ENCODE measurements around the gene TRAPPC1. TPM values are rescaled to one million over a fixed set of nuclear protein-coding genes. Genes with fewer than 3 reads are reported as not detected.
"Not testable (repeated sequence)": the region's sequence is repeated elsewhere in the genome, so short reads cannot be mapped to it uniquely, and the experiment has no call there.

TRAPPC1 gene
- 107 TPM for total RNA-seq
- long read RNA-seq, transcript TRAPPC1-201 (4 exons, 811 nt): major isoform, 26 of 38 reads
- long read RNA-seq, transcript TRAPPC1-202 (5 exons, 759 nt): minor isoform, 7 of 38 reads
- long read RNA-seq, partial matches to known transcripts: 3 of 38 reads
- long read RNA-seq, other reads (novel, unspliced or antisense): 2 of 38 reads

GRCh38 chr17:7931709-7932482 lies at the start of gene TRAPPC1, which contains the start of gene CNTROB:
TSS of gene TRAPPC1 (minus strand) at chr17:7931946. CDS start at chr17:7931829, 117 bp downstream.
TSS of gene CNTROB (plus strand) at chr17:7932206. CDS start at chr17:7933080, 874 bp downstream.
- DNase-seq (peak; percentile 100), ATAC-seq (peak; percentile 99)
- intact Hi-C loops (cut with micrococcal nuclease): no loop called here

- intact Hi-C loops (cut with micrococcal nuclease): no loop called here
- DNase-seq (no peak), ATAC-seq (no peak)
Measured at GRCh38 chr17:7977805-7978204, 46.1 kb upstream of the TRAPPC1 start.

GRCh38 chr17:7977039-7977438 lies 45.3 kb upstream of the TRAPPC1 start:
- ATAC-seq: no peak
- no peak for DNase-seq
- intact Hi-C loops (cut with micrococcal nuclease): no loop called here

- ATAC-seq: no peak
- intact Hi-C loops (cut with micrococcal nuclease): no loop called here
Measured at GRCh38 chr17:7974638-7975131, 42.9 kb upstream of the TRAPPC1 start.

GRCh38 chr17:7972131-7972785 lies 40.5 kb upstream of the TRAPPC1 start:
- no peak for DNase-seq
- peak; percentile 33 for ATAC-seq
- intact Hi-C loops (cut with micrococcal nuclease): no loop called here

More at GRCh38 chr17:7974638-7975131, 42.9 kb upstream of the TRAPPC1 start:
- DNase-seq: no peak

GRCh38 chr17:7971651-7972050 lies 39.9 kb upstream of the TRAPPC1 start:
- ATAC-seq (no peak), DNase-seq (no peak)
- intact Hi-C loops (cut with micrococcal nuclease): no loop called here

- no peak for DNase-seq
- no peak for ATAC-seq
- intact Hi-C loops (cut with micrococcal nuclease): no loop called here
Measured at GRCh38 chr17:7969433-7969832, 37.7 kb upstream of the TRAPPC1 start.

- DNase-seq: no peak
- intact Hi-C loops (cut with micrococcal nuclease): no loop called here
- no peak for ATAC-seq
Measured at GRCh38 chr17:7967751-7968150, 36.0 kb upstream of the TRAPPC1 start.

- intact Hi-C loops (cut with micrococcal nuclease): no loop called here
- ATAC-seq (no peak), DNase-seq (no peak)
Measured at GRCh38 chr17:7961421-7961820, 29.7 kb upstream of the TRAPPC1 start.

- no peak for ATAC-seq
- DNase-seq: no peak
- intact Hi-C loops (cut with micrococcal nuclease): no loop called here
Measured at GRCh38 chr17:7959503-7960253, 27.9 kb upstream of the TRAPPC1 start.

GRCh38 chr17:7956228-7956965 lies 24.7 kb upstream of the TRAPPC1 start:
- DNase-seq (peak; percentile 83), ATAC-seq (peak; percentile 97)
- intact Hi-C loops (cut with micrococcal nuclease): no loop called here

GRCh38 chr17:7955414-7956227 lies 23.9 kb upstream of the TRAPPC1 start:
- intact Hi-C loops (cut with micrococcal nuclease): no loop called here
- ATAC-seq (peak; percentile 79), DNase-seq (no peak)

- ATAC-seq; DNase-seq; intact Hi-C loops (cut with micrococcal nuclease): not testable (repeated sequence)
Measured at GRCh38 chr17:7953266-7953665, 21.5 kb upstream of the TRAPPC1 start.

- ATAC-seq: no peak
- intact Hi-C loops (cut with micrococcal nuclease): no loop called here
- no peak for DNase-seq
Measured at GRCh38 chr17:7951143-7951792, 19.5 kb upstream of the TRAPPC1 start.

- intact Hi-C loops (cut with micrococcal nuclease): no loop called here
- DNase-seq: no peak
- no peak for ATAC-seq
Measured at GRCh38 chr17:7950578-7950977, 18.8 kb upstream of the TRAPPC1 start.

GRCh38 chr17:7947651-7948050 lies 15.9 kb upstream of the TRAPPC1 start:
- ATAC-seq (no peak), DNase-seq (no peak)
- intact Hi-C loops (cut with micrococcal nuclease): no loop called here

- intact Hi-C loops (cut with micrococcal nuclease): no loop called here
- DNase-seq (no peak), ATAC-seq (no peak)
Measured at GRCh38 chr17:7946441-7946840, 14.7 kb upstream of the TRAPPC1 start.

Measured in left ventricle myocardium superior (tissue), 1 donor.